Kidney (tissue), 14 donors: Measurements from ENCODE around the gene ATP6V0A4. TPM values are rescaled to one million over a fixed set of nuclear protein-coding genes. Genes with fewer than 3 reads are reported as not detected.

Experiments used
- DNase-seq, 5 donors: peaks; one replicate each; pipeline ENCODE4 v3.0.0-alpha.2; 2013 to 2020
- FAIRE-seq: peaks from 2 replicates; lab custom pipeline; 2012; peaks lifted over from hg19 to GRCh38; lab: Jason Lieb, UNC
- H3K27ac ChIP-seq, 2 donors: one replicate each; pipeline ENCODE4 v1.7.0; 2013; ENCODE audit warnings: low read depth in 2 of 2, low read length in 2 of 2, inconsistent platforms in 1 of 2
- H3K27me3 ChIP-seq: one replicate; pipeline ENCODE4 v1.7.1; 2013; ENCODE audit warnings: low read length, inconsistent platforms; ENCODE audit not compliant: control insufficient read depth, insufficient read depth
- H3K36me3 ChIP-seq, 3 donors: one replicate each; pipeline versions ENCODE4 v1.7.0 to v1.7.1; 2013; ENCODE audit warnings: low read length in 3 of 3, control low read depth in 1 of 3, inconsistent platforms in 1 of 3; ENCODE audit not compliant: insufficient read depth in 3 of 3, control insufficient read depth in 2 of 3
- H3K4me1 ChIP-seq, 3 donors: one replicate each; pipeline versions ENCODE4 v1.7.0 to v1.7.1; 2013; ENCODE audit warnings: low read length in 3 of 3, inconsistent platforms in 1 of 3, low read depth in 1 of 3; ENCODE audit not compliant: control insufficient read depth in 2 of 3, insufficient read depth in 2 of 3
- H3K4me3 ChIP-seq, 3 donors: one replicate each; pipeline versions ENCODE4 v1.7.0 to v1.8.1; 2013; ENCODE audit warnings: low read length in 3 of 3, control low read depth in 1 of 3, inconsistent platforms in 1 of 3
- H3K9ac ChIP-seq, 3 donors: one replicate each; pipeline versions ENCODE4 v1.7.0 to v1.7.1; 2013; ENCODE audit warnings: low read length in 3 of 3, control low read depth in 1 of 3, inconsistent platforms in 1 of 3
- H3K9me3 ChIP-seq, 3 donors: one replicate each; pipeline versions ENCODE4 v1.7.0 to v1.7.1; 2013; ENCODE audit warnings: low read length in 3 of 3, control low read depth in 1 of 3, inconsistent platforms in 1 of 3; ENCODE audit not compliant: control insufficient read depth in 2 of 3, insufficient read depth in 1 of 3
- CTCF ChIP-seq: IDR thresholded peaks from 3 replicates; pipeline ENCODE4 v1.5.1; 2012; ENCODE audit warnings: mild to moderate bottlenecking, moderate library complexity, borderline replicate concordance; ENCODE audit not compliant: insufficient read depth; ENCODE audit errors: extremely low read depth
- intact Hi-C: fragments of 100-400 bp; cut with DNase I; formaldehyde crosslinking; loops from one replicate; pipeline ENCODE4 v1.11.1; 2022
- polyA plus RNA-seq: library from polyadenylated mRNA; stranded (reverse); fragments of 350-450 nt; fragmentation: Illumina TruSeq; extraction: RNeasy Lipid Tissue Mini Kit (QIAGEN cat#74804); gene quantifications from one replicate; pipeline ENCODE4 v1.2.3, GENCODE V29; 2014; ENCODE audit warnings: low read depth, low replicate concordance; ENCODE audit not compliant: insufficient read depth
- total RNA-seq: library from RNA; stranded (reverse); fragmentation: NEBNext Ultra II Directional; extraction: Animal tissue kit (Norgen Biotek cat#: 25700); gene quantifications from one replicate; pipeline ENCODE4 v1.2.1, GENCODE V29; 2021
- donor health status: control.
- donor health status: control.
- donor health status: control.
- donor health status: control.
- donor health status: control.
- donor health status: DM: yes; HTN: yes; CAD: no.
- donor health status: Normal renal cell carcinoma (clear cell type).

Gene ATP6V0A4
- total and polyA plus RNA-seq, 2 donors from 2014 or later, result 30.5 to 140 TPM

GRCh38 chr7:138756591-138757242 lies 41.3 kb downstream of the ATP6V0A4 start:
- no peak for TF ChIP-seq CTCF
- DNase-seq, result no peak
- H3K4me1 ChIP-seq, result peaks cover 0 to 6% (median 2%) of the 10 kb centered on the region in 3 donors
- H3K9me3 ChIP-seq, result no peaks in the 10 kb centered on the region
- FAIRE-seq, result no peak
- H3K4me3 ChIP-seq, result no peak overlapping the region
- H3K27ac ChIP-seq, result no peak overlapping the region
- intact Hi-C loops, result no loop called here
- peaks cover 0 to 19% (median 3%) of the 10 kb centered on the region in 3 donors for H3K36me3 ChIP-seq
- no peak overlapping the region for H3K9ac ChIP-seq
- no peaks in the 10 kb centered on the region for H3K27me3 ChIP-seq

- Histone ChIP-seq H3K27ac (no peak overlapping the region), H3K4me1 (peaks cover 0 to 6% (median 2%) of the 10 kb centered on the region in 3 donors), H3K36me3 (peaks cover 0 to 20% (median 3%) of the 10 kb centered on the region in 3 donors), H3K27me3 (no peaks in the 10 kb centered on the region), H3K4me3 (no peak overlapping the region), H3K9ac (no peak overlapping the region), H3K9me3 (no peaks in the 10 kb centered on the region)
- TF ChIP-seq CTCF, result no peak
- DNase-seq (no peak), FAIRE-seq (no peak)
- intact Hi-C loops, result no loop called here
Observed at GRCh38 chr7:138755842-138756590, 42.0 kb downstream of the ATP6V0A4 start.

- H3K4me1 ChIP-seq, result peaks cover 0 to 6% (median 2%) of the 10 kb centered on the region in 3 donors
- H3K27ac ChIP-seq, result no peak overlapping the region
- peaks cover 0 to 27% (median 3%) of the 10 kb centered on the region in 3 donors for H3K36me3 ChIP-seq
- H3K9ac ChIP-seq, result no peak overlapping the region
- DNase-seq (peak in 2 of 5 donors; percentile 20 to 39), FAIRE-seq (no peak)
- H3K9me3 ChIP-seq, result no peaks in the 10 kb centered on the region
- TF ChIP-seq CTCF, result no peak
- intact Hi-C loops, result no loop called here
- no peaks in the 10 kb centered on the region for H3K27me3 ChIP-seq
- no peak overlapping the region for H3K4me3 ChIP-seq
Observed at GRCh38 chr7:138755331-138755747, 42.7 kb downstream of the ATP6V0A4 start.
